Measurements from ENCODE around the gene HECA.

HECA gene

GRCh38 chr6:139145661-139146060 is 10.8 kb downstream of the HECA start:
- H3K4me3 ChIP-seq (ENCODE audit: low read depth, low read length) = no peak overlapping the region
- no peak for DNase-seq (ENCODE audit: low read depth)
- TF ChIP-seq CTCF (IDR thresholded peaks at IDR 0.05; ENCODE audit: low read depth, low read length, missing control alignments) = no peak

- H3K4me3 ChIP-seq (ENCODE audit: low read depth, low read length) = no peak overlapping the region
- no peak for DNase-seq (ENCODE audit: low read depth)
- TF ChIP-seq CTCF (IDR thresholded peaks at IDR 0.05; ENCODE audit: low read depth, low read length, missing control alignments) = no peak
These were observed 11.4 kb downstream of the HECA start for GRCh38 chr6:139146317-139146726.

- H3K4me3 ChIP-seq (ENCODE audit: low read depth, low read length) = no peak overlapping the region
- TF ChIP-seq CTCF (IDR thresholded peaks at IDR 0.05; ENCODE audit: low read depth, low read length, missing control alignments) = no peak
- no peak for DNase-seq (ENCODE audit: low read depth)
These were observed 12.7 kb downstream of the HECA start for GRCh38 chr6:139147628-139148027.

GRCh38 chr6:139148557-139149235 is 13.8 kb downstream of the HECA start:
- no peak for TF ChIP-seq CTCF (IDR thresholded peaks at IDR 0.05; ENCODE audit: low read depth, low read length, missing control alignments)
- DNase-seq (ENCODE audit: low read depth) = no peak
- no peak overlapping the region for H3K4me3 ChIP-seq (ENCODE audit: low read depth, low read length)

- TF ChIP-seq CTCF (IDR thresholded peaks at IDR 0.05; ENCODE audit: low read depth, low read length, missing control alignments) = no peak
- no peak for DNase-seq (ENCODE audit: low read depth)
- H3K4me3 ChIP-seq (ENCODE audit: low read depth, low read length) = no peak overlapping the region
These were observed 14.5 kb downstream of the HECA start for GRCh38 chr6:139149383-139149782.

GRCh38 chr6:139150920-139151319 is 16.0 kb downstream of the HECA start:
- TF ChIP-seq CTCF (IDR thresholded peaks at IDR 0.05; ENCODE audit: low read depth, low read length, missing control alignments) = no peak
- DNase-seq (ENCODE audit: low read depth) = no peak
- no peak overlapping the region for H3K4me3 ChIP-seq (ENCODE audit: low read depth, low read length)

- no peak for TF ChIP-seq CTCF (IDR thresholded peaks at IDR 0.05; ENCODE audit: low read depth, low read length, missing control alignments)
- DNase-seq (ENCODE audit: low read depth) = no peak
- no peak overlapping the region for H3K4me3 ChIP-seq (ENCODE audit: low read depth, low read length)
These were observed 16.7 kb downstream of the HECA start for GRCh38 chr6:139151425-139152087.

Measured in GM12864 (cell line).